Measurements from ENCODE around the gene MYO15B. TPM values are rescaled to one million over a fixed set of nuclear protein-coding genes. Genes with fewer than 3 reads are reported as not detected.
A peak's percentile ranks its signal among the peaks of the same experiment; 100 is the strongest.

MYO15B gene
- total and polyA plus RNA-seq, 2 of the 4 experiments (the other 2 are of a cell fraction): 0.18 to 0.65 TPM

DNA sequence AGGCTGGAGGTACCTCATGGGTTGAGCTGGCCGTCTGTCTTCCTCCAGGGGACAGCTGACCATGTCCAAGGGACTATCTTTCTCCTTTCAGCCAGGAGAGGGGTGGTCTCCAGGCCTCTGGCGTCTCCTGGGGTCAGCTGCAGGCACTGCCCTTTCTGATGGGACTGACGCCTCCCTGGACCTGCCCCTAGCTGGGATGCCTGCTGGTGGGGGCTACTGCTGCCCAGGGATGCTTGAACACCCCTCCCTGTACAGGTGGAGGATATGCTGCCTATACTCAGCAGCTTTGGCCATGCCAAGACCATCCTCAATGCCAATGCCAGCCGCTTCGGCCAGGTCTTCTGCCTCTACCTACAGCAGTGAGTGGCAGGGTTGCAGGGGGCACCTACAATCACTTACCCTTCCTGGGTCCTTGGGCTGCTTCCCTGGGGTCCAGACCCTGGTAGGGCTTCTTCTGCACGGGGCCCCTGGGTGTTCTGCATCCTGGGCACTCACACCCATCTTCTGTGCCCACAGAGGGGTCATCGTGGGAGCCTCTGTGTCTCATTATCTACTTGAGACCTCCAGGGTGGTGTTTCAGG lies 4.2 kb downstream of the MYO15B start:
- Histone ChIP-seq H3K4me3 (ENCODE audit: insufficient read depth, low read depth, low read length) (no peak overlapping the region), H3K18ac (ENCODE audit: low read depth, low read length) (no peak overlapping the region), H3K14ac (replicated peaks; ENCODE audit: low read depth, low read length) (no peak overlapping the region), H3K23ac (ENCODE audit: low read depth, low read length) (no peak overlapping the region), H4K91ac (ENCODE audit: insufficient read depth, low read depth, low read length) (no peak overlapping the region), H2AFZ (replicated peaks; ENCODE audit: low read length, poor library complexity) (peak overlapping the region; percentile 32), H3K27ac (ENCODE audit: insufficient read depth, low read length) (no peak overlapping the region), H2BK120ac (ENCODE audit: low read depth, low read length) (no peak overlapping the region), H4K5ac (ENCODE audit: low read depth, low read length) (no peak overlapping the region), H2AK5ac (ENCODE audit: low read depth, low read length) (no peak overlapping the region), H3K9me3 (ENCODE audit: control insufficient read depth, insufficient read depth, low read length) (no peaks in the 10 kb centered on the region), H3K4me2 (ENCODE audit: low read depth, low read length) (no peak overlapping the region), H2AK9ac (replicated peaks; ENCODE audit: low read depth, low read length, poor library complexity) (no peak overlapping the region), H2BK20ac (ENCODE audit: low read depth, low read length) (no peak overlapping the region), H3K4me1 (ENCODE audit: control insufficient read depth, insufficient read depth, low read length) (no peaks in the 10 kb centered on the region), H3K27me3 (ENCODE audit: control insufficient read depth, insufficient read depth, low read length) (peaks cover 41% of the 10 kb centered on the region), H3K36me3 (ENCODE audit: control insufficient read depth, insufficient read depth, low read length) (no peaks in the 10 kb centered on the region), H3K9me1 (ENCODE audit: insufficient read depth, low read length) (no peaks in the 10 kb centered on the region), H3K9ac (ENCODE audit: low read depth, low read length) (no peak overlapping the region), H3K79me1 (ENCODE audit: low read depth in 1 of 2, low read length in 2 of 2) (no peaks in the 10 kb centered on the region), H3K56ac (ENCODE audit: extremely low read depth, insufficient read depth, low read length) (no peak overlapping the region), H2BK15ac (ENCODE audit: low read depth, low read length) (no peak overlapping the region), H4K20me1 (ENCODE audit: insufficient read depth, low read length) (no peaks in the 10 kb centered on the region; the same call in 1 of the 2 replicates), H4K8ac (ENCODE audit: low read depth in 2 of 2, low read length in 2 of 2) (no peak overlapping the region), H2BK5ac (ENCODE audit: low read depth, low read length, poor library complexity, severe bottlenecking) (no peak overlapping the region), H3K4ac (ENCODE audit: low read depth, low read length) (no peak overlapping the region)
- ChIA-PET POLR2A (ENCODE audit: unreplicated experiment) (no interaction called here), CTCF (interaction anchor here (1.1 kb wide), 1 partner anchor 10 kb away, joined by 4 read pairs; no protein-coding TSS in a partner anchor)
- dilution Hi-C loops (cut with HindIII; ENCODE audit: low sequenced_read_pairs, unreplicated experiment) (no loop called here), intact Hi-C loops (cut with micrococcal nuclease) (no loop called here), in situ Hi-C loops (cut with MboI; ENCODE audit: low sequenced_read_pairs) (no loop called here)
- 80% methylated on average over 1 of the region's 7 CpGs; no CpG with 5 or more reads in 1 of the 2 experiments for WGBS, 2 experiments (ENCODE audit: extremely low coverage in 2 of 2, insufficient read length in 1 of 2)
- ATAC-seq (ENCODE audit: low read depth) (no peak), DNase-seq (no peak)
- BruUV-seq (replicated peaks): no TSS peak
- TF ChIP-seq RCOR1 (IDR thresholded peaks at IDR 0.05; ENCODE audit: insufficient replicate concordance, low read length): no peak
- TF ChIP-seq MAFK (IDR thresholded peaks at IDR 0.05; ENCODE audit: low read depth, low read length): no peak
- no peak for TF ChIP-seq CHD1 (IDR thresholded peaks at IDR 0.05; ENCODE audit: low read depth, low read length)
- TF ChIP-seq MXI1 (IDR thresholded peaks at IDR 0.05; ENCODE audit: borderline replicate concordance, low read depth, low read length): no peak
- no peak for TF ChIP-seq POLR2A (IDR thresholded peaks at IDR 0.05; ENCODE audit: low read depth, low read length)

Measured in IMR-90 (cell line).